ES-I3 (cell line): ENCODE results near the gene ATP9B.
"Not testable (repeated sequence)": the region's sequence is repeated elsewhere in the genome, so short reads cannot be mapped to it uniquely, and the experiment has no call there.

ENCODE experiments used
- H3K36me3 ChIP-seq: 2 replicates; pipeline ENCODE4 v1.6.1; 2013; ENCODE audit warnings: mild to moderate bottlenecking, low read length, control low read depth, moderate library complexity; ENCODE audit not compliant: insufficient read depth
- H3K4me1 ChIP-seq: 2 replicates; pipeline ENCODE4 v1.6.1; 2013; ENCODE audit warnings: mild to moderate bottlenecking, control low read depth, low read length; ENCODE audit not compliant: insufficient read depth
- H3K9ac ChIP-seq: 2 replicates; pipeline ENCODE4 v1.6.1; 2013; ENCODE audit warnings: low read depth, mild to moderate bottlenecking, low read length, moderate library complexity
- H3K9me3 ChIP-seq: 2 replicates; pipeline ENCODE4 v1.6.1; 2013; ENCODE audit warnings: mild to moderate bottlenecking, low read length, moderate library complexity; ENCODE audit not compliant: control insufficient read depth, insufficient read depth

Gene ATP9B

DNA sequence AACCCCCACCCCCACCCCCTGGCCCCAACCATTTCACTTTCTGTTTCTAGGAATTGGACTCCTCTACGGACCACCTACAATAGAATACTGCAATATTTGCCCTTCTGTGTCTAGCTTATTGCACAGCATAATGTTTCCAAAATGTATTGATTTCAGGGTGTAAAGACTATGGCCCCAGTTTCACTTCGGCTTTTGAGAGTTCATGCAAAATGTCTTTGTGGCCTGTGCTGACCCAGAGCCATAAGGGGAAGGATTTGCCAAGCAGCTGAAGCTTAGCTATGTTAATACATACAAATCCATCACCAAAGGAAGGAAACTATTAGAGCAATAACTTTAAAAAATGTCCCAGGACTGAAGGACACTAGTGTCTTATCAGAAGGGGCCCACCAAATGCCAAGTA, 11.2 kb upstream of the ATP9B start:
- Histone ChIP-seq H3K9me3 (0 out of 2 replicates have a peak, but pooled peaks cover 5% of the 10 kb centered on the region), H3K36me3 (no peaks in the 10 kb centered on the region), H3K9ac (no peak overlapping the region), H3K4me1 (no peaks in the 10 kb centered on the region)

DNA sequence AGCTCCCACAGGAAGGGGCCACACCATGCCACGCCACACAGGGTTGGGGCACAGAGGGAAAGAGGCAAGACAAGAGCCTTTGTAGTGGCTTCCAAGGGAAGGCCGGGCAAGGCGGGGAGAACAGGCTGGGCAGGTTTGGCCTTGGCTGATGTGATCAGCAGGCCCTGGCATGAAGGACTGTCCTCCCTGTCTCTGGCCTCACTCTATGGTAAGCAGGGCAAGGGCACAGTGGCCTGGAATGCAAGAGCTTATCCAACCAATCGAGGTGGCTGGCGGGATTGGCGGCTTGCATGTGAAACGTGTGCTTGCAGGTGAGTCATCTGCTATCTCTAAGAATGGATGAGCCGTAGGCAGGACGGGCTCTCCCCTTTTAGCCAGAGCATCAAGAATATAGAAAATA, 6.4 kb upstream of the ATP9B start:
- Histone ChIP-seq H3K4me1 (no peaks in the 10 kb centered on the region), H3K9ac (no peak overlapping the region), H3K9me3 (no peaks in the 10 kb centered on the region)

DNA sequence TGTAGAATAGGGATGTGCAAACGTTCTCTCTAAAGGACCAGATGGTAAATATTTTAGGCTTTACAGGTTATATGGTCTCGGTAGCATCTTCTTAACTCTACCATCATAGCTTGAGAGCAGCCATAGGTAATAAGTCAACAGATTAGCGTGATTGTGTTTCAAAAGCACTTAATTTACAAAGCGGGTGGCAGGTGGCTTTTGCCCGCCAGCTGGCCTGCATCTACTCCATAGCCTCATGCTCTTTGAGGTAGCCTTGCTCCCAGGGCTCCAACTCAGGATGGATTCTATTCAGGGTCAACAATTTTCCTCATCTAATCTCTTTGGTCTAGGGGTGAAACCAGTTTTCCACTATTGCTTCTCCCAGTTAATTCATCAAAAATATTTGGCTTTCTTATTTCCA, 5.0 kb upstream of the ATP9B start:
- Histone ChIP-seq H3K4me1 (no peaks in the 10 kb centered on the region), H3K36me3 (no peaks in the 10 kb centered on the region), H3K9ac (no peak overlapping the region), H3K9me3 (peaks cover 6% of the 10 kb centered on the region; the same call in 1 of the 2 replicates)

More for the DNA sequence above, 6.4 kb upstream of the ATP9B start:
- no peaks in the 10 kb centered on the region for H3K36me3 ChIP-seq

DNA sequence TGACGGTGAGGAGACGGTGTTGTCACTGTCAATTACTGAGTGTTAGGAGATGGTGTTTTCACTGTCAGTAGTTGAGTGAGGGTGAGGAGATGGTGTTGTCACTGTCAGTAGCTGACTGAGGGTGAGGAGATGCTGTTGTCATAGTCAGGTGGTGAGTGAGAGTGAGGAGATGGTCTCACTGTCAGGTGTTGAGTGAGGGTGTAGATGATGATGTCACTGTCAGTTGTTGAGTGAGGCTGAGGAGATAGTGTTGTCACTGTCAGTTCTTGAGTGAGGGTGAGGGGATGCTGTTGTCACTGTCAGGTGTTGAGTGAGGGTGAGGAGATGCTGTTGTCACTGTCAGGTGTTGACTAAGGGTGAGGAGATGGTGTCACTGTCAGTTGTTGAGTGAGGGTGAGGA, 3.4 kb upstream of the ATP9B start:
- no peaks in the 10 kb centered on the region for H3K36me3 ChIP-seq
- H3K9me3 ChIP-seq, result peaks cover 6% of the 10 kb centered on the region; the same call in 1 of the 2 replicates
- no peak overlapping the region for H3K9ac ChIP-seq
- H3K4me1 ChIP-seq, result no peaks in the 10 kb centered on the region; the same call in 1 of the 2 replicates

DNA sequence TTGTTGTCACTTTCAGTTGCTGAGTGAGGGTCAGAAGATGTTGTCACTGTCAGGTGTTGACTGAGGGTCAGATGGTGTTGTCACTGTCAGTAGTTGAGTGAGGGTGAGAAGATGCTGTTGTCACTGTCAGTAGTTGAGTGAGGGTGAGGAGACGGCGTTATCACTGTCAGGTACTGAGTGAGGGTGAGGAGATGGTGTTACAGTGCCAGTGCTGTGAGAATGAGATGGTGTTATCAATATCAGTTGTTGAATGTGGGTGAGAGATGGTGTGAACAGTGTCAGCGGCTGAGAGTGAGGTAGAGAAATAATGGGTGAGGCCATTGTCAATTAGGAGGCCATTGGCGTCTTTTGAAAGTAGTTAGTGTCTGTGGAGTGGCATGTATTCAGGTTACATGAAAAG, 1.6 kb upstream of the ATP9B start:
- Histone ChIP-seq H3K9ac (no peak overlapping the region), H3K4me1 (no peaks in the 10 kb centered on the region; the same call in 1 of the 2 replicates), H3K9me3 (peaks cover 11% of the 10 kb centered on the region), H3K36me3 (no peaks in the 10 kb centered on the region)

DNA sequence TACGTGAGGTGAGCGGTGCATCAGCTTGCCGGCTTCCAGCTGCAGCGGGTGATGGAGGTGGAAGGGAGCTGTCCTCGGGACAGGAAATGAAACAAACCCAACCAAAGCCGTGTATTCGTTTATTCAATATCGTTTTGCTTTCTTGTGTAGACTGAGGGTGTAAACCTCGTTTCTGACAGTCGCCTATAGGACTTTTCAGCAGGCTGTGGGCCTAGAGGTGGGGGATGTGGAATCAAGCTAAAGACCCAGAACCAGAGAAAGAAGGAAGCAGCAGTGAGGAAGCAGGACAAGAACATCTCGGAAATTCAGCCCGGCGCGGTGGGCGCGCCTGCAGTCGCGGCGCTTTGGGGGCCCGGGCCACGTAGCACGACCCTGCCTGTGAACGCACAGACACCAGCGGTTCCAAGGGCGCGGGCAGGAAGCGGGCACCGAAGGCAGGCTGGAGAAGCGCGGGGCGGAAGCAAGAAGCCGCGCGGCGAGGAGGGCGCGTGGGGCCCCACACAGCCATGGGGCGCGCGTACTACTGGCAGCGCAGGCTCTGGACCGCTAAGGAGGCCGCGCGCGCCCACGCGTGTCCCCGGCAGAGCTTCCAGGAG, 755 bp upstream of the ATP9B start:
- Histone ChIP-seq H3K9ac (peak overlapping the region; percentile 95; the same call in 1 of the 2 replicates), H3K9me3 (peaks cover 11% of the 10 kb centered on the region), H3K4me1 (no peaks in the 10 kb centered on the region; the same call in 1 of the 2 replicates), H3K36me3 (no peaks in the 10 kb centered on the region)

DNA sequence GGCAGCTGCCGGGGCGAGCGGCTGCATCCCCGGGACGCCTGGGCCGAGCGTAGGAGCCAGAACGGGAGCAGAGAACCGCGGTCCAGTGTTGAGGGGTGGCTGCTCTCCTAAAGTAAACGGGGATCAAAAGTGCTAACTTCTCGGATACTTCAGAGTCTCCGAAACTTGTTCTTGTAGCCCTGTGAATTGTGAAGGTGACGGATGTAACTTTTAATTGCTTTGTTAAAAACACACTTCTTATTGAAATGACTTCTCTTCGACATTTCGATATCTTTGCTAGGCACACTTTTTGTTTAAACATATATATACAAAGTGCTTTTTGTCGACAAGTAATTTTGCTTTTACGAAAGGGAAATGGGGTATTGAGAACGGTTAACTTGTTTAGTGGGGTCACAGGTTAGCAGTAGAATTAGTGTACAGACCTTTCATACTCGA, 540 bp downstream of the ATP9B start:
- H3K4me1 ChIP-seq, result no peaks in the 10 kb centered on the region; the same call in 1 of the 2 replicates
- peak overlapping the region; percentile 95 for H3K9ac ChIP-seq
- peaks cover 11% of the 10 kb centered on the region for H3K9me3 ChIP-seq
- no peaks in the 10 kb centered on the region for H3K36me3 ChIP-seq

DNA sequence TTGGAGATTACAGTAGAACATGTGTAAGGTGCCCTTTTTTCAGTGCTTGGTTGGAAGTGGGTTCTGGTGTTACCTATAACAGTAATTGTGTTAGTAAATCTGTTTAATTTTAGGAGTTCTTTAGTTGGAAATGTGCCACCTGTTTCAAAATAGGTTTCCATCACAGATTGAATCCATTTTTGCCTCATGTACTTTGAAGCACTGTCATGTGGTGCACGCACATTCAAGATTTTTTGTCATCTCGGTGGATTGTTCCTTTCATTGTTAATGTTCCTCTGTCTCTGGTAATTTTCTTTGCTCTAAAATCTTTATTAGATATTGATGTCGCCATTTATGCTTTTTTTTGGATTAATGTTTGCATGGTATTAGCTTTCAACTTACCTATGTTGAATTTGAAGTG, 1.3 kb downstream of the ATP9B start:
- H3K9ac ChIP-seq, result peak overlapping the region; percentile 95; the same call in 1 of the 2 replicates
- H3K36me3 ChIP-seq, result no peaks in the 10 kb centered on the region
- H3K4me1 ChIP-seq, result no peaks in the 10 kb centered on the region; the same call in 1 of the 2 replicates
- H3K9me3 ChIP-seq, result peaks cover 11% of the 10 kb centered on the region

DNA sequence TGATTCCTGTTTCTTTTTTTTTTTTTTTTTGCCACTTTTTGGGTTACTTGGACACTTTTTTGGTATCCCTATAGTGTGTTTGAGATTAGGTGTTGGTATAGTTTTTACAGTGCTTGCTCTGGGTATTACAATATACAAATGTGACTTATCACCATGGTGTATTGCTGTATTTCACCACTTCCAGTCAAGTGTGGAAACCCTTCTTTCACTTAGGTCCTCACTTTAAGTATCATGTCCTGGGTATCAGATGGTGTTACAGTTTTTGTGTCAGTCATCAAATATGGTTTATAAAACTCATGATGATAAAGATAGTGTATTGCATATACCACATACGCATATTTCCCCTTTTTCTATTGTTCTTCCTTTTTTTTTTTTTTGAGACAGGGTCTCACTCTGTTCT, 1.8 kb downstream of the ATP9B start:
- H3K9ac ChIP-seq, result no peak overlapping the region
- no peaks in the 10 kb centered on the region; the same call in 1 of the 2 replicates for H3K4me1 ChIP-seq
- H3K9me3 ChIP-seq, result peaks cover 11% of the 10 kb centered on the region
- H3K36me3 ChIP-seq, result no peaks in the 10 kb centered on the region

DNA sequence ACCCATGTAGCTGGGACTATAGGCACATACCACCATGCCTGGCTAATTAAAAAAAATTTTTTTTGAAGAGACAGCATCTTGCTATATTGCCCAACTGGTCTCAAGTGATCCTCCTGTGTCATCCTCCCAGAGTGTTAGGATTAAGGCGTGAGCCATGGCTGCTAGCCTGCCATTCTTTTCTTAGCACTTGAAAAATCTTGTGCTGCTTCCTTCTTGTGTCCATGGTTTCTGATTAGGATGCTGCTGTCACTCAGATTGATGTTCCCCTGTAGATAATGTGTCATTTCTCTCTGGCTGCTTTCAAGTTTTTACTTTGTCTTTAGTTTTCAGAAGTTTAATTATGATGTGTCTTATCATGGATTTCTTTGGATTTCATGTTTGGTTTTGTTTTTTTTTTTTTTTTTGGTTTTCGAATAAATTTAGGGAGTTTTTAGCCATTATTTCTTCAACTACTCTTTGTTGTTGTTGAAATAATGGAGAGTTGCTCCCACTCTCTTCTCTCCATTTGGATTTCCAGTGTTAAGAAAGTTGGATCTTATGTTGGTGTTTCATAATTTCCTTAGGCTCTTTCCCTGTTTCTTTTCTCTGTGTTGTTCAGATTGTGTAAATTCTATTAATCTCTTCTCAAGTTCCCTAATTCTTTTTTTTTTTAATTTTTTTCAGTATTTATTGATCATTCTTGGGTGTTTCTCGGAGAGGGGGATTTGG, 2.5 kb downstream of the ATP9B start:
- H3K4me1 ChIP-seq, result no peaks in the 10 kb centered on the region; the same call in 1 of the 2 replicates
- H3K9ac ChIP-seq, result no peak overlapping the region
- peaks cover 11% of the 10 kb centered on the region for H3K9me3 ChIP-seq
- H3K36me3 ChIP-seq, result no peaks in the 10 kb centered on the region

DNA sequence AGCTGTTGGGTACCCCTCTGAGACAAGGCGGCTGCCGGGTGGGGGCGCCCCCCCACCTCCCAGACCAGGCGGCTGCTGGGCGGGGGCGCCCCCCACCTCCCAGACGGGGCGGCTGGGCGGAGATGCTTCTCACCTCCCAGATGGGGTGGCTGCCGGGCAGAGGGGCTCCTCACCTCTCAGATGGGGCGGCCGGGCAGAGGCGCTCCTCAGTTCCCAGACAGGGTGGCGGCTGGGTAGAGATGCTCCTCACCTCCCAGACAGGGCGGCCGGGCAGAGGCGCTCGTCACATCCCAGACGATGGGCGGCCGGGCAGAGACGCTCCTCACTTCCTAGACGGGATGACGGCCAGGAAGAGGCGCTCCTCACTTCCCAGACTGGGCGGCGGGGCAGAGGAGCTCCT, 3.5 kb downstream of the ATP9B start:
- H3K4me1 ChIP-seq, H3K9ac ChIP-seq, H3K36me3 ChIP-seq: not testable (repeated sequence)
- H3K9me3 ChIP-seq, result peaks cover 11% of the 10 kb centered on the region

DNA sequence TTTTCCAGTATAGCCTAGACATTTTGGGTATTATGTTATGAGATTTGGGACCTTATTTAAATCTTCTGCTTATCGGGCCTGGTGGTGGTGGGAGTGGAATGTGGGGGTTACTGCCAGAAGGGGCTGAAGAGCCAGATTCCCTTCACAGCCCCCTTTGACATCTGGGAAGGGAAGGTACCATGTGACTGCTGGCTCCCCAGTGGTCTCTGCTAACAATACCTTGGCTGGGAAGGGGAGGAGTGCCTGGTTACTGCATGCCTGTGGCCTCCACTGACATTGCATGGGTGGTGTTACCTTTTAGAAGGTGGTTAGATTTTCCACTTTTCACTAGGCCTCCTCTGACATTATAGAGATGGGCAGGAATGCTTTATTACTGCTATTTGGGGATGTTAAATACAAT, 8.0 kb downstream of the ATP9B start:
- H3K9me3 ChIP-seq, result peaks cover 2% of the 10 kb centered on the region; the same call in 1 of the 2 replicates
- no peak overlapping the region for H3K9ac ChIP-seq
- no peaks in the 10 kb centered on the region for H3K36me3 ChIP-seq
- H3K4me1 ChIP-seq, result no peaks in the 10 kb centered on the region

DNA sequence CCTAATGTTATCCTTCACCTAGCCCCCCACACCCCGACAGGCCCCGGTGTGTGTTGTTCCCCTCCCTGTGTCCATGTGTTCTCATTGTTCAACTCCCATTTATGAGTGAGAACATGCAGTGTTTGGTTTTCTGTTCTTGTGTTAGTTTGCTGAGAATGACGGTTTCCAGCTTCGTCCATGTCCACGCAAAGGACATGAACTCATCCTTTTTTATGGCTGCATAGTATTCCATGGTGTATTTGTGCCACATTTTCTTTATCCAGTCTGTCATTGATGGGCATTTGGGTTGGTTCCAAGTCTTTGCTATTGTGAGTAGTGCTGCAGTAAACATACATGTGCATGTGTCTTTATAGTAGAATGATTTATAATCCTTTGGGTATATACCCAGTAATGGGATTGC, 9.6 kb downstream of the ATP9B start:
- not testable (repeated sequence) for H3K9ac ChIP-seq, H3K4me1 ChIP-seq, H3K9me3 ChIP-seq, H3K36me3 ChIP-seq

DNA sequence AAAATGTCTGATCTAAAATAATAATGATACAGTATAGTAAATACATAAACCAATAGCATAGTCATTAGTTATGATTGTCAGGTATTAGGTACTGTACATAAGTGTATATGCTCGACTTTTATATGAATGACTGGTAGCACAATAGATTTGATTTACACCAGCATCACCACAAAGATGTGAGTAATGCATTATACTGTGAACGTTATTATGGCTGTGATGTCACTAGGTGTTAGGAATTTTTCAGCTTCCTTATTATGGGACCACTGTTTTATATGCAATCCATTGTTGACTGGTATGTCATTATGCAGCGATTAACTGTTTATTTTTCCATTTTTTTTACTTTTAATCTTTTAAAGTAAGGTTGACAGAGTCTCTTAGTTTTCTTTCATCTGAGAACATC, 23.7 kb downstream of the ATP9B start:
- no peaks in the 10 kb centered on the region for H3K36me3 ChIP-seq

DNA sequence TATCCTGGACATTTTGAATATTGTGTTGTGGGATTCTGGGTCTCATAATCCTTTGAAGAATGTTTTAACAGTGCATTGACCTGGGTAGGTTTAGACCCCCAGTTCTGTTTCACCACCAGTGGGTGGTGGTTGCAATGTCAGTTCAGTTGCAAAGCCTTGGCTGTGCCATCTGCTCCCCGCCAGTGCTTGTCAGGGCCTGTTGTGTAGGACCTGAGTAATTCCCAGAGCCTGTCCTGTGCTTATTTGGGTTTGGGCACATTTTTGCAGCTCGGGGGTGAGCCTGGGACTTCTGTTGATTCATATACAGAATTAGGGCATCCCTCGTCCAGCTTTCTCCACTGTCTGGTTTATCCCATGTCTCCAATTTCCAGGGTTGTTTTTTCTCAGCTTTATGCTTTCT, 24.8 kb downstream of the ATP9B start:
- no peak overlapping the region for H3K9ac ChIP-seq
- peaks cover 16% of the 10 kb centered on the region for H3K4me1 ChIP-seq
- no peaks in the 10 kb centered on the region for H3K9me3 ChIP-seq
- no peaks in the 10 kb centered on the region for H3K36me3 ChIP-seq

More for the DNA sequence above, 23.7 kb downstream of the ATP9B start:
- Histone ChIP-seq H3K9ac (no peak overlapping the region), H3K4me1 (peaks cover 16% of the 10 kb centered on the region), H3K9me3 (no peaks in the 10 kb centered on the region)
